GM18868 (cell line): ENCODE measurements around the gene HDHD3.

Source experiments
- ATAC-seq: cut with Tn5 transposase; IDR thresholded peaks from one replicate; pipeline ENCODE4 v1.9.1; 2021; ENCODE audit warnings: mild to moderate bottlenecking, moderate library complexity; ENCODE audit not compliant: unreplicated experiment

HDHD3 gene

GRCh38 chr9:113340011-113340699 is 36.6 kb downstream of the HDHD3 start, which contains the start of gene WDR31:
WDR31 (minus strand) TSS chr9:113340275; CDS start chr9:113332022, 8,253 bp downstream.
- peak; percentile 99 for ATAC-seq

DNA sequence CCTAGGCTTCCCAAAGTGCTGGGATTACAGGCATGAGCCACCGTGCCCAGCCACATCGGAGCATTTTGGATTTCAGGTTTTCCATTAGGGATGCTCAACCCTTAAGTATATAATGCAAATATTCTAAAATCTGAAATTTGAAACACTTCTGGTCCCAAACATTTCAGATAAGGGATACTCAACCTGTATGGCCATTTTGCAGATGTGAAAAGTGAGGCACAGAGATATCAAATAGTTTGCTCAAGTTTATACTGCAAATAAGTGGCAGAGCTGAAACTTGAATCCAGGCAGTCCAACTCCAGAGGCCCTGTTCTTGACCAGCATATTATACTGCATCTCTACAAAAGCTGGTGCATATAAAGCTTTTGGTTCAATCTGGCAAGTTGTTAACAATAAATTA is 39.1 kb downstream of the HDHD3 start:
- no peak for ATAC-seq

DNA sequence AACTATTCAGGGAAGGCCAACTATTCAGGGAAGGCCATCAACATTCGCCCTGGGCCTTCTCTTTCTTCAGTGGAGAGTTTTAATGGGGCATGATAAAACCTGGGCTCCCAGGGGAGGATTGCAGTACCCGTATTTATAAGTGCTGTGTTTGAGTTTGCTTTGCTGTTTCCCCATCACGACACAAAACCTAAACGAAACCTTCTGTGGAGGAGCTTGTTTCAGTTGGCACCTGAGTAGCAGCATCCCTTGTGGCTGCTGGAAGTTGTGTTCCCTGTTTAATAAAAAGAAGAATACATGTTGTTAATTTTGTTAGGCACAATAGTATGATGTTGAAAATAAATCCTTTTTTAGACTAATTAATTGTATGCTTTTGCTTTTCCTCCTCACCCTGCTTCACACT is 45.0 kb downstream of the HDHD3 start:
- no peak for ATAC-seq

DNA sequence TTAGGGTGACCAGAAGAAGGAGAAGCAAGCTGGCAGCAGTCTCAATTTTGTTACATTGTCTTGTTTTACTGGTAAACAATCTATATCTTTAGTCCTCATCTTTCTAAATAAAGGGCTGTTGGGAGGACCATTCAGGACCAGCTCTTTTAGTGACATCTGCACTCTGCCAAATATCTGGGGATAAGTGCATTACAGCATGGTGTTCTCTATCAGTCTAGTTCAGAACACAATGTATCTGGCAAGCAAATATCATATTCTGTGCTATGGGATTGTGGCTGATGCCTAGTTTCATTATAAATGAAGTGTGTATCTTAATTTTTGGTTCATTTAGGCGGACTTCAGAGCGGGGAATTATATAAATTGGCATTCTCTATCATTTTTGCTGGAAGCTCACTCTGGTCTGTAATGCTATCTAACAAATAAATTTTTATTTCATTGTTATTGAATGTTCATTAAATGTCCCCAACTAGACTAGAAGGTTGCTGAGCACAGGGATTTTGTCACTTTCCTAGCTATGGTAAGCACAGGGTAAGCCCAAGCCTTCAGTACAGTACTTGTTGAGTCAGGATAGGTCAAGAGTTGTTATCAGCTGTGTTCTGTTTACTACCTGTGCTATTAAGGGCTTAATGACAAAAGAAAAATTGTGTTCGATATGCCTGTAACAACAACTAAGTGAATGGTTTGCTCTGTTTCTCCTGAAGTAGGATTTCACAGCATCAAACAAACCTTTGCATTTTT is 48.6 kb downstream of the HDHD3 start:
- no peak for ATAC-seq

- ATAC-seq = no peak
Measured at GRCh38 chr9:113326230-113326629, 50.6 kb downstream of the HDHD3 start.
